GM19395 (cell line): ENCODE results near the gene UBE4A.
A peak's percentile ranks its signal among the peaks of the same experiment; 100 is the strongest.
"Not testable (repeated sequence)": the region's sequence is repeated elsewhere in the genome, so short reads cannot be mapped to it uniquely, and the experiment has no call there.

Experiments used
- ATAC-seq: cut with Tn5 transposase; IDR thresholded peaks from one replicate; pipeline ENCODE4 v1.9.1; 2021; ENCODE audit warnings: mild to moderate bottlenecking, moderate library complexity; ENCODE audit not compliant: unreplicated experiment

UBE4A gene

GRCh38 chr11:118398791-118399559 is 39.6 kb downstream of the UBE4A start:
- no peak for ATAC-seq

DNA sequence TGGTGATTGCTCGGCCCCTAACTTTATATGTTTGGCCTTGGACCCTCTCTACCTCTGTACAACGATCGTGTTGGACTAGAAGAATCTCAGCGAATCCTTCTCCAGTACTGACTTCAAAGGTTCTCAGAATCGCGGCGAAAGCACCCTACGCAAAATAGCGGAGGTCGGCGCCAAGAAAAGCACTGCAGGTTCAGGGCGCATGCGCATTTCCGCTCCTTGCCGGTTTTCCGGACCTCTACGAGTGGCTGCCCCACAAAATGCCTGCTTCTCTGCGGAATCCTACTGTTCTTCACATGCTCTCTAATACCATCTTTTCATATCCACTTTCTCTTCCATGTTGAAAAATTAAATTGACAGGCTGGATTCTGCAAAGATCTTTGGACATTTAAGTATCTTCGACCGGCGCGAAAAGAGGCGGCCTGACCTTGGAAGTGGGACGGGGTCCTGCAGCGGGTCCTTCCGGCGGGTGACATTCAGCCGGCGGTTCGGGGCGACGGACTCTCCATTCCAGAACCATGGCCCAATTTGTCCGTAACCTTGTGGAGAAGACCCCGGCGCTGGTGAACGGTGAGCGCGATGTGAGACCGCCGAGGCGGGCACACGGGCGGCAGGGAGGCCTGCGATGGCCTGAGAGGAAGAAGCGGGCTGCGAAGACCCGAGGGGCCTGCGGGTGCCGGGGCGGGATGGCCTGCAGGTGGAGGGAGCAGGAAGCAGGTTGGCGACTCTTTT is 41.9 kb downstream of the UBE4A start, which contains the start of gene ATP5MG:
Gene ATP5MG, plus strand, starts transcription at position 456 of the 729 bp plus-strand sequence. Its CDS starts 60 bp downstream, at position 516.
- peak; percentile 64 for ATAC-seq

- ATAC-seq: peak; percentile 22
These were observed 42.6 kb downstream of the UBE4A start for GRCh38 chr11:118401880-118402590.

DNA sequence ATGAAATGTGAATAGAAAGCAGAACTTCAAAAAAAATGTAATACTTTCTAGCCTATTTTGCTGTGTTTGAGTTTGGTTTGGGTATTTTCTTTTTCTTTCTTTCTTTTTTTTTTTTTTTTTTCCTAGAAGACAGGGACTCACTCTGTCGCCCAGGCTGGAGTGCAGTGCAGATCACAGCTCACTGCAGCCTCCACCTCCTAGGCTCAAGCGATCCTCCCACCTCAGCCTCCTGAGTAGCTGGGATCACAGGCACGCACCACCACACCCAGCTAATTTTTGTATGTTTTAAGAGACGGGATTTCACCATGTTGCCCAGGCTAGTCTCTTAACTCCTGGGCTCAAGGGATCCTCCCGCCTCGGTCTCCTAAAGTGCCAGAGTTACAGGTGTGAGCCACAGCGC is 43.2 kb downstream of the UBE4A start:
- ATAC-seq: not testable (repeated sequence)

GRCh38 chr11:118406599-118407166 is 47.3 kb downstream of the UBE4A start:
- ATAC-seq: no peak

GRCh38 chr11:118410055-118410745 is 50.8 kb downstream of the UBE4A start:
- no peak for ATAC-seq

DNA sequence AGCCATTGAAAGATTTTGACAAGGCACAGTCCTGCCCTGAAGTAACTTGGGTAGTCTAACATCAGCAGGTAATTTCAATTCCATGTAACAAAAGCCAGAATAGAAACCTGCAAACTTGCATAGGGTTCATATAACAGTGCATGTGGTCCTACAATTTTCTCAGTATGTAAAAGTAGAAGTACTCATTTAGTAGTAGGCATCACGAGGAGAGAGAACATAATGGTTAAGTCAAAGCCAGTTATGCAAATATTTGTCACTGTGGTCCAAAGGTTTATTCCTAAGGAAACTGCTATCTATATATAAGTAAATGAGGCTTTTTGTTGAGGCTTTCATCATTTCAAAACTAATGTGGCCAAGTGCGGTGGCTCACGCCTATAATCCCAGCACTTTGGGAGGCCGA is 52.1 kb downstream of the UBE4A start:
- ATAC-seq: no peak

DNA sequence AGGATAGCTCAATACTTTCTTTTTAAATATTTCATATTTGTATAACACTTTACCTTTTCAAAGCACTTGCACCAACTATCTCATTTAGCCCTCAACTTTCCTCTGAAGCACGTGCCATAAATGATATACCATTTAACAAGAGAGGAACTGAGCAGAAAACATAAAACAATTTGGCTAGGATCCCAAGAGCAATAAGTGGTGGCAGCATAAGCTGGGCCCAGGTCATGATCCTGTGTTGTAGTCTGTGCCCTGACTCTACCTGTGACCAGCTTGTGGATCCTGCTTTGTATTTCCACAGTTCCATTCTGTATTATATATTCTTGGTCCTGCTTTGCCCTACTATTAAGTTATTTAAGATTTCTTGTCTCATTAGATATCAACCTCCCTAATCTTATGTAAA is 53.5 kb downstream of the UBE4A start:
- ATAC-seq: no peak

DNA sequence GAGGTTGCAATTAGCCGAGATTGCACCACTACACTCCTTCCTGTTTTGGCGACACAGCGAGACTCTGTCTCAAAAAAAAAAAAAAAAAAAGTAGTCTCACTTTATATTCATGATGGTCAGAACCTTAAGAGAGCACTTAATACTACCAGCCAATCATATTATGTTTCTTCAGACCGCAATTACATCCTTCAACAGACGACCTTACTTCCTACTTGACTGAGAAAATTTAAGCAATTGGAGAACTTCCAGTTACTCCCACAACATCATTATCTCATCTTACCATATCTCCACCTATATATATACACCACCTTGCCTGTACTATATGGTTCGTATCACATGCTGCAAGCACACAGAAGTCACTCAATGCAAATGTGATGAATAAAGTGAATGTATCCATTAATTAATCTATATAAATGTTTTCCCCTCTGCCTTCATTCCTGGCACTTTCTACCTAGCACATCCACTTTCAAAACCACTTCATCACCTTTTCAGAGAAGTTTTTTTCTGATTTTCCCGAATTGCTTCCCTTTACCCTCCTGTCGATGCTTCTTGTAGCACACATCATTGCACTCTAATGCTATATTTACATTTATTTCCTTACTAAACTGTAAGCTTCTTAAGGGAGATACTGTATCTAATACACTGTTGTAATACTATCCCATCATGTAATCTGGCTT is 55.8 kb downstream of the UBE4A start:
- no peak for ATAC-seq

DNA sequence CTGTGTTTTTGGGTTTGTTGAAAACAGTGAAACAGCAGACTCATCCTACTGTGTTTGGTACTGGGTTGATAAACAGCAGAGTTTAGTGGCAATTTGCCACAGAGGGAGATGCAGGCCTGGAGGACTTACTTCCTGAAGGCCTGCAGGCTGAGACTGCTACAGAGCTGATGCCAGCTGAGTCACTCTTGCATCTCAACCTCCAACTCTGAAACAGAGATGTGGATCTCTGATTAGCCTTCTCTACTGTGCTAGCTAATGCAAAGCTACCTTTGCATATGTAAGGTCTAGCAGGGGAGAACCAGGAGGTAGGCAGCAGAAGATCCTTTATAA is 56.3 kb downstream of the UBE4A start:
- no peak for ATAC-seq

DNA sequence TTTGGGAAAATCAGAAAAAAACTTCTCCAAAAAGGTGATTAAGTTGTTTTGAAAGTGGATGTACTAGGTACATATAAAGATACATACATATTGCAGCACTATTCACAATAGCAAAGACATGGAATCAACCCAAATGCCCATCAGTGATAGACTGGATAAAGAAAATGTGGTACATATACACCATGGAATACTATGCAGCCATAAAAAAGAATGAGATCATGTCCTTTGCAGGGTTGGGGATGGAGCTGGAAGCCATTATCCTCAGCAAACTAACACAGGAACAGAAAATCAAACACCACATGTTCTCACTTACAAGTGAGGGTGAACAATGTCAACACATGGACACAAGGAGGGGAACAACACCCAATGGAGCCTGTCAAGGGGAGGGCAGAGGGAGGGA is 57.5 kb downstream of the UBE4A start:
- ATAC-seq: not testable (repeated sequence)

DNA sequence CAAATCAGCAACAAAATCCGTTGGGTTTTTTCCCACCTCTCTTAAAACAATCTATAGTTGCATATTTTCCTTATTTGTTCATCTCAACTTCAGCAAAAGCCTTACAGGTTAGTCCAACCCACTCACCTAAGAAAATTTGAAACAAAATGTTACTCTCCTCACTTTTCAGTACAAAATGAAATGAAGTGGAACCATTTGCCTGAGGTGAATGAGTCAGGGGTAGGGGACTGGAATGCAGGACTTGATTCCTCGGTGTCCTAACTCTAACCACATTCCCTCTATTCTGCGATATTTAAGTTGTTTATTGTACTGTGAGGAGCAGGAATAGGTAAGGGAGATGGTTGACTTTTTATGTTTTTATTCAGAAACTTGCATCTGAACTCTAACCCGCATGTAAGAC is 58.4 kb downstream of the UBE4A start:
- no peak for ATAC-seq

DNA sequence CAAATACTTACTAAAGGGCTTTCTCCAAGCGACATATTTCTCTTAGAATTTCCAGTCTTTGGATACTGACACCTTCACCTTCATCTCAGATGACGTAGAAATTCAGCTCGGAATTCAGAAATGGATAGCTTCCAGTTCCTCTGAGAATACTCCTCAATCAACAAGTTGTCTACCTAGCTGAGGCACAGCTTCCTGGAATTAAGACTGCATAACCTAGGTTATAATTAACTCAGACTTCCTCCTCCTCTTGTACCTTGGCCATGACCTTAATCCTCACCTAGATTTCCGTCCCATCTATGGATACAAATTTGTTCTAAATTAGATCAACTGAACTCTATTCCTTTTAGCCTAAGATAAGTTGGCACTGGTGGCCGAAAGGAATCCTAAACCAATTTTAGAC is 59.4 kb downstream of the UBE4A start:
- ATAC-seq: no peak

DNA sequence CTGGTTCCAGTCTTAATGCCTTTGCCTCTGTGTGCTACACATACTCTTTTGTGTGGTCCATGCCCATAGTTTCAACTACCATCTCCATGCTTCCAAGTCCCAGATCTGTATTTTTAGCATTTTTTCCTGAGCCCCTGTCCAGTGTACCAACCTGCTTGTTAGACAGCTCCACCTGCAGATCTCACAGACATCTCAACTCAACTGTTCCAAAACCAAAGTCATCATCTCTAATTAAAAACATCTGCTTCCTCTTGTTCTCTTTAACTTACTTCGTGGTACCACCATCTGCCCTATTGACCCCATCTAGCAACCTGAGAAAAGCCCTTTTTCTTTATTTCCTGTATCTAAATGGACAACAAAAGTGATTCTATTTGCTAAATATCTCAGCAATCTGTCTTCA is 68.3 kb downstream of the UBE4A start:
- no peak for ATAC-seq

DNA sequence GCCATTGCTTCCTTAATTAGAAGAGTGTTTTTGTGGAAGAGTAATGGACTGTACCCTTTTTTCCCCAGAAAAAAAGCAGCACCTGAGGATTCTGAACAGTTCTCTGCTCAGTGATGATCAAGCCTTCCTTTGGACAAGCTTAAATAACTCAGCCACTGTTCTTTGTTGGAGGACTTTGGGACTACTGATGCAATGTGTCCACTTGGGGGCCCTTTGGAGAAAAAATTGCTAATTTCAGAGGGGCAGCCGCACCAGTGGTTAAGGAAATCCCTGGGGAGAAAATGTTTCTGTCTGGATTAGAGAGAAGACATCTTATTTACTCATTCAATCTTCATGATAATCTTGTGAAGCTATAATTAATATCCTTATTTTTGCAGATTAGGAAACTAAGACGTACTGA is 71.6 kb downstream of the UBE4A start:
- no peak for ATAC-seq

DNA sequence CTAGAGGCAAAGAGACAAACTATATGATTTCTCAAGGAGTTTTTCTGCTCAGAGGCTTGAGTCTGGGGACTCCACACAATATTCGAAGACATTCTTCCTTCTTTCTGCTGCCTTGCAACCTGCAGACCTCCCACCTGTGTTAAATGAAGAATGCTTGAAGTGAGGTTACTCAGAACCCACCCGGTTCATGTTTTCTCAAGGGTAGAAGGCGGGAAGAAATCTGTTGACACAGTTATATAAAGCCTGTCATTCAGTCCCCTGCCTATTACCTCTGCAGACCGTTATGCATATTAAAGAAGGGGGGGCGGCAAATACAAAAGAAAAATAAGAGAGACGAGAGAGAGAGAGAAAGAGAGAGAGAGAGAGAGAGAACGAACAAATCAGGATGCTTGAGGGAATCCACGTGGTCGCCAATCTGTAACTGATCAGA is 74.7 kb downstream of the UBE4A start:
- no peak for ATAC-seq

DNA sequence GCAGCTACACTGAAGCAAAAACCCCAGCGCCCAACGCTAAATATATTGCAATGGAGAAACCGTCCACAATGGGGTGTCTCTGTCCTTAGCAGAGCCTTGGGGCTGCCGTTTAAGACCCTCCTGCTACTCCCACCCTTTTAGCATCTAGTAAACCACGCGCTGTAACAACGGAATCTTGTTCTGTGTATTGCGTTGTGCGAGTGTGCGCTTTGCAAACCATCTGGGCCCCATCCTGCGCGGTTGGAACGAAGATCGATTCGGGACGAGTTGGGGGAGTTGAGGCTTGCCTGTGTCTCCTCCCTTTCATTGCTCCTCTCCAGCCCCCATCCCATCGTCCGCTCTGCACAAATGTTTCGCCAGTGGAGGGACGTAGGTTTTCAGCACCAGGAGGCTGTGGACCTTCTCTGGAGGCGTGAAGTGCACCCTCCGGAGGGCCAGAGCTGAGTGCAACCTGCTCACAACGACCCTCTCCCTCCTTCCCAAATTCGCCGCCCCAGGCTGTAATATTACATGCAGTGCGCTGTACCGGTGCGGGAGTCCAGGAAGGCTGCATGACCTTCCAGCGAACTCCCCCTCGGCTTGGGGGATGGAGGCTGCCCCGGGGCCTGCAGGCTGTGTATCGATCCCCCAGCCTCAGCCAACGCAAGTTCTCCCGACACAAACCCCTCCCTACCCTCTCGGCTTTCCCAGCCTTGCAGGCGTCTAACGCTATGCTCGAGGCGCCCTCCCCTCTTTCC is 75.3 kb downstream of the UBE4A start:
- ATAC-seq: no peak

DNA sequence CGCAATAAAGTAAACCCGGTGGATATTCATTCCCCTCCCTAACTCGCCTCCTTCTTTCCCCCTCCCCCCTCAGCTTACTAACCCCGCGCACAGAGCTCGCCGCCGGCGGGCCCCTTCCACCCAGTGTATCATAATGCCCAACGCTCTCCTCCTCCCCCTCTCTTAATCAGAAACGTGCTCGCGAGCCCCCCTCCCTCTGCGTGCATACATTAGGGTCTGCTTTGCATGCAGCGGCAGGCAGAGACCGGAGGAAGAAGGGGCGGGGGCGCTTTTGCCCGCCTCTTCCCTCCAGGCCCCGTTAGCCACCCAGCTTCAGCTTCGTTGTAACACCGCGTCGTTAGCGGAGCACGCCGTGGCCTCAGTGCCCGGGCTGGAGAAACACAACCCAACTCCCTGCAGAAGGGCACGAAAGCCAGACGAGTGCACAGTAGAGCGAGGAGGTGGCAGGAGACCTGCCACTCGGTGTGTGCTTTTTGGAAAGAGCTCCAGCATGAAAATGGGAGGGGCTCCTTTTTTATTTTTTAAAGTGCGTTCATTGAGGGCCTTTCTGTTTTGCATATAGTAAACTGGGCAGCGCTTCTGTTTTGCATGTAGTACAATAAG is 76.0 kb downstream of the UBE4A start:
- ATAC-seq: peak; percentile 39
